Peyer's patch (tissue), 4 donors: Measurements from ENCODE around the gene CTDSPL. TPM values are rescaled to one million over a fixed set of nuclear protein-coding genes. Genes with fewer than 3 reads are reported as not detected.
A peak's percentile ranks its signal among the peaks of the same experiment; 100 is the strongest.

Experiments
- DNase-seq, 3 donors: peaks; one replicate each; pipeline ENCODE4 v3.0.0-alpha.2; 2017 to 2019
- H3K27ac ChIP-seq, 4 donors: fragments of 200-600 bp; sonication (generic); one replicate each; pipeline ENCODE4 v1.5.1; 2016 to 2019
- H3K27me3 ChIP-seq, 2 donors: fragments of 200-600 bp; sonication (generic); one replicate each; pipeline ENCODE4 v1.5.1; 2019
- H3K36me3 ChIP-seq, 3 donors: fragments of 200-600 bp; sonication (generic); one replicate each; pipeline ENCODE4 v1.5.1; 2016 to 2019
- H3K4me1 ChIP-seq, 4 donors: fragments of 200-600 bp; sonication (generic); one replicate each; pipeline ENCODE4 v1.5.1; 2016 to 2019
- H3K4me3 ChIP-seq, 4 donors: fragments of 200-600 bp; sonication (generic); 1 replicate in 3 of 4; 2 replicates in 1 of 4; pipeline ENCODE4 v1.5.1; 2016 to 2019; ENCODE audit warnings: mild to moderate bottlenecking in 1 of 4
- H3K9me3 ChIP-seq, 4 donors: fragments of 200-600 bp; sonication (generic); one replicate each; pipeline ENCODE4 v1.5.1; 2016 to 2019; ENCODE audit warnings: mild to moderate bottlenecking in 1 of 4
- POLR2A ChIP-seq, 2 donors: fragments of 450-650 bp; IDR thresholded peaks; one replicate each; pipeline ENCODE4 v1.5.1; 2017; ENCODE audit warnings: antibody characterized with exemption in 2 of 2, mild to moderate bottlenecking in 2 of 2, moderate library complexity in 2 of 2
- total RNA-seq, 4 donors: library from RNA; depleted of rRNA; stranded (reverse); fragments of >200 nt; gene quantifications; one replicate each; pipeline ENCODE4 v1.1.0, GENCODE V29; 2016
- TF ChIP-seq, protein P1 (sequence below), 6 experiments: fragments of 450-650 bp in 4 of 6; fragments of 200-600 bp in 2 of 6; sonication (generic) in 1 of 6; IDR thresholded peaks; one replicate each; pipeline ENCODE4 v1.5.1; 2017 to 2019; ENCODE audit warnings: antibody characterized with exemption in 6 of 6, mild to moderate bottlenecking in 3 of 6, moderate library complexity in 1 of 6

CTDSPL gene
- total RNA-seq, 4 donors from 2014 or later = 36.3 to 42.3 (median 38.4) TPM

DNA sequence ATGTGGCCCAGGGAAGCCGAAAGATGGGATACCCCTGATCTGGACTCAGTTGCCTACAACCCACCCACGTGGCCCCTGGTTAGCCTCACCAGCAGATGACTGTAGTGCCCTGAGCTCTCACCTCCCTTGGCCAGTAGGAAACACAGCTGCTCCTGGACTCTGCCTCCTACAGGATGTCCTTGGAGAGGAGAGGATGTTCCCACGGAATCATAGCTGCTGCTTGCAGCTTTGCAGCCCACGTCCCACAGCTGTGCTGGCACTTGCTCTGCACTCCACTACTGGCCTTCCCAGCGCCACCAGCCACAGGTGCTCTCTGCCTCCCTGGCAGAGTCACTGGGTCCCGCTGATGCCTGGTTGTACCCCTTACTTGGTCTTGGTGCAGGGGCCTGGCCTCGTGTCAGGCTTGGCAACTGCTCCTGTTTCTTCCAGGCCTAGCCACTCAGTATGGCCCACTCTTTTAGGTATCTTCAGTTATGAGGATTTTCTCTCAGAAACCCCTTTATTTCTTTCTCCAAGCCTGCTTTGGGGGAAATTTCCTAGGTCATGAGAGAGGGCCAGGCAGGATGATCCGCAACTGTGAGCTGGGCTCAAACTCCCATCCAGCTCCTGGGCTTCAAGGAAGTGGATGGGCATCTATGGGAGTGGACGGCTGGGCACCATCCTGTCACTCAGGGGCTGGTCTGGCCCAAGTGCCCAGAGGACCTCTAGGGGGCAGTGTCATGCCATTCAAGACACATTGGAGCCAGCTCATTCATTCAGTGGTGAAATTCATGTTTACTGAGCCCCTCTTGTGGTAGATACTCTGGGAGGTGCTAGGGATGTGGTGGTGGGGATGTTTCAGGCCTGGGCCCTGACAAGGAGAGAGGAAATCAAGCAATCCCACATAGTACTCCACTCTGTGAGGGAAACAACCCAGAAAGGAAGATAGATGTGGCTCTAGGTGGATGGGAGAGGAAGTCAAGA, 112.7 kb downstream of the CTDSPL start:
- TF ChIP-seq, protein P1, sequence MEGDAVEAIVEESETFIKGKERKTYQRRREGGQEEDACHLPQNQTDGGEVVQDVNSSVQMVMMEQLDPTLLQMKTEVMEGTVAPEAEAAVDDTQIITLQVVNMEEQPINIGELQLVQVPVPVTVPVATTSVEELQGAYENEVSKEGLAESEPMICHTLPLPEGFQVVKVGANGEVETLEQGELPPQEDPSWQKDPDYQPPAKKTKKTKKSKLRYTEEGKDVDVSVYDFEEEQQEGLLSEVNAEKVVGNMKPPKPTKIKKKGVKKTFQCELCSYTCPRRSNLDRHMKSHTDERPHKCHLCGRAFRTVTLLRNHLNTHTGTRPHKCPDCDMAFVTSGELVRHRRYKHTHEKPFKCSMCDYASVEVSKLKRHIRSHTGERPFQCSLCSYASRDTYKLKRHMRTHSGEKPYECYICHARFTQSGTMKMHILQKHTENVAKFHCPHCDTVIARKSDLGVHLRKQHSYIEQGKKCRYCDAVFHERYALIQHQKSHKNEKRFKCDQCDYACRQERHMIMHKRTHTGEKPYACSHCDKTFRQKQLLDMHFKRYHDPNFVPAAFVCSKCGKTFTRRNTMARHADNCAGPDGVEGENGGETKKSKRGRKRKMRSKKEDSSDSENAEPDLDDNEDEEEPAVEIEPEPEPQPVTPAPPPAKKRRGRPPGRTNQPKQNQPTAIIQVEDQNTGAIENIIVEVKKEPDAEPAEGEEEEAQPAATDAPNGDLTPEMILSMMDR (IDR thresholded peaks at IDR 0.05) = peak; percentile 28 to 92 (median 84)
- TF ChIP-seq POLR2A (IDR thresholded peaks at IDR 0.05) = no peak
- Histone ChIP-seq H3K27me3 (no peaks in the 10 kb centered on the region), H3K9me3 (no peaks in the 10 kb centered on the region), H3K4me3 (no peak overlapping the region), H3K4me1 (peaks cover 0 to under 1% (median 0%) of the 10 kb centered on the region in 4 donors), H3K36me3 (peaks cover 0 to 18% (median 0%) of the 10 kb centered on the region in 3 donors), H3K27ac (peak overlapping the region in 1 of 4 donors; percentile 40)
- peak; percentile 67 to 90 (median 76) for DNase-seq

DNA sequence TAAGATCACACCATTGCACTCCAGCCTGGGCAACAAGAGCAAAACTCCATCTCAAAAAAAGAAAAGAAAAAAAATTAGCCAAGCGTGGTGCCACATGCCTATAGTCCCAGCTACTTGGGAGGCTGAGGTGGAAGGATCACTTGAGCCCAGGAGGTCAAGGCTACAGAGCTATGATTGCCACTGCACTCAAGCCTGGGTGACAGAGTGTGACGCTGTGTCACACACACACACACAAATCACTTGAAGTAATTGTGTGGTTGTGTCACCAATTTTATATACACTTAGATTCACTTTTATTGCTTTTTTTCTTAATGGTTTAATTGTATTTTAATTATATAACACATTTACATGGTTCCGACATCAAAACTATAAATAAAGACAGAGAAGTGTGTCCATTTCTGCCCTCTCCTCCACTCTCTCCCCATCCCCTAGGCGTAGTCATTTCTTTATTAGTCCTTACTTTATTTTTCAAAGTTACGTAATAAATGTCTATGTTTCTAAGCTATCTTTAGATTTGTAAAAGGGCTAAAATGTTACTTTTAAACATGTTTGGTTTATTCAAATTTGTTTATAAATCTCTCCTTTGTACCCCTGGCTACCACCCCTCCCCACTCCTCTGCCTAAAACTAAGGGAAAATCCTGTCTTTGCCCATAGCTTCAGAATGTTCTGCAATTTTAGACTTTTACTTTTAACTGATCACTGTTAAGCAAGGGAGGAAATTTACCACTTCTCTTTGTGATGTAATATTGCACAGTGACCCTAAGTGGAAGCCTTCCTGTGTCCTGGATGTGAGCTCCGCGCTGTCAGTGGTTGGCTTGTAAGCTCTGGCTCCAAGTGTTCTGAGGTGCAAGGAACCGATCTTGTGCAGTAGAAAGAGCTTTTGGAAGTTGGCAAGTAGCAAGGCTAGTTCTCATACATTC, 118.1 kb downstream of the CTDSPL start:
- H3K4me3 ChIP-seq = no peak overlapping the region
- H3K27me3 ChIP-seq = no peaks in the 10 kb centered on the region
- no peak for DNase-seq
- no peak overlapping the region for H3K27ac ChIP-seq
- peaks cover 0 to 33% (median 0%) of the 10 kb centered on the region in 3 donors for H3K36me3 ChIP-seq
- TF ChIP-seq, protein P1 (IDR thresholded peaks at IDR 0.05) = no peak
- no peak for TF ChIP-seq POLR2A (IDR thresholded peaks at IDR 0.05)
- H3K9me3 ChIP-seq = no peaks in the 10 kb centered on the region
- H3K4me1 ChIP-seq = no peaks in the 10 kb centered on the region

DNA sequence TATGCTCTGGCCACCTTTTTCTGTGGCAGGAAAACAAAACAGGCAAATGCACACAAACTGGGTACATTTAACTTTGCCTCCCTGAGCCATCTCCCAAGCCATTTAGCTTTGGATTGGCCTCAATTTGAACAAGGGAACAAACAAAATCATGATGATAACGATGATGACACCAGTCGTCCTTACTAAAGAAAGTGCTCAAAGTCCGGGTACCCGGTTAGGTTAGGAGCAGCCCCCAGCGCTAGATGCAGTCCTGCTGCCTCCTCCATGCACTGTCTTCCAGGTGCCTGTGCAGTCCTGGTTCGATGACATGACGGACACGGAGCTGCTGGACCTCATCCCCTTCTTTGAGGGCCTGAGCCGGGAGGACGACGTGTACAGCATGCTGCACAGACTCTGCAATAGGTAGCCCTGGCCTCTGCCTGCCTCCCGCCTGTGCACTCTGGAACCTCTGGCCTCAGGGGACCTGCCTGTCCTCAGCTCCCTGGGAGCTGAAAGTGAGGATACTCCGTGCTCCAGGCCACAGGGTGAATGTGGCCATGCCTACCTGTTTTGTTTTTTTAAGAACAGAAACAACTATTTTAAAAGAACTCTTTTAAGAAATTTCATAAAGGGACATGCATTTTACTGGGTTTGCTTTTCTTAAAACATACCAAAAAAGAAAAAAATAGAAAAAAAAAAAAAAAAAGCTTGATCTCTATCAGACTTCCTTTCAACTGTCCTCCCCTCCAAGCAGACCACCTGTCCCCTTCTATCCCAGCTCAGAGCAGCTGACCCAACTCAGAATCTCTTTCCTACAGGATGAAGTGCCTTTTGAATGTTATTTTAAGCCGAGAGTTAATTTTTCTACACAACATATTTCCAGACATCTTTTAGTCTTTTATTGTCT, 119.0 kb downstream of the CTDSPL start:
- Histone ChIP-seq H3K36me3 (peaks cover 0 to 29% (median 0%) of the 10 kb centered on the region in 3 donors), H3K27me3 (no peaks in the 10 kb centered on the region), H3K27ac (no peak overlapping the region), H3K9me3 (no peaks in the 10 kb centered on the region), H3K4me3 (no peak overlapping the region), H3K4me1 (peaks cover 0 to 5% (median 2%) of the 10 kb centered on the region in 4 donors)
- no peak for DNase-seq
- no peak for TF ChIP-seq POLR2A (IDR thresholded peaks at IDR 0.05)
- TF ChIP-seq, protein P1 (IDR thresholded peaks at IDR 0.05) = no peak

DNA sequence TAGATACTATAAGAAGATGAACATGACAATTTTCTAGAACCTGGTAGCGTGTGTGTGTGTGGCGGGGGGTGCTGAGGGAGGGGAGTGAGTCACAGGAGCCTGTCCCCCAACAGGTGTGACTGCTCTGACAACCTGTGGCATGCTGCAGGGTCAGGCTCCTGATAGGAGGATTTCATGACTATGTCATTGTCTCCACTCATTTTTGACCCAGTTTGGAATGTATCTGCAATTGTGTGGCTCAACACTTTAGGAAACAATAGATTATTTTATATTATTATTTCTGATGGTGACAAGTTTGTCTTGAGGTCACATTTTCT, 119.6 kb downstream of the CTDSPL start:
- H3K4me3 ChIP-seq = no peak overlapping the region
- peaks cover 0 to 23% (median 0%) of the 10 kb centered on the region in 3 donors for H3K36me3 ChIP-seq
- H3K27me3 ChIP-seq = no peaks in the 10 kb centered on the region
- no peak for DNase-seq
- peaks cover 0 to 12% (median 3%) of the 10 kb centered on the region in 4 donors for H3K4me1 ChIP-seq
- no peak overlapping the region for H3K27ac ChIP-seq
- no peaks in the 10 kb centered on the region for H3K9me3 ChIP-seq
- no peak for TF ChIP-seq POLR2A (IDR thresholded peaks at IDR 0.05)
- TF ChIP-seq, protein P1 (IDR thresholded peaks at IDR 0.05) = no peak

DNA sequence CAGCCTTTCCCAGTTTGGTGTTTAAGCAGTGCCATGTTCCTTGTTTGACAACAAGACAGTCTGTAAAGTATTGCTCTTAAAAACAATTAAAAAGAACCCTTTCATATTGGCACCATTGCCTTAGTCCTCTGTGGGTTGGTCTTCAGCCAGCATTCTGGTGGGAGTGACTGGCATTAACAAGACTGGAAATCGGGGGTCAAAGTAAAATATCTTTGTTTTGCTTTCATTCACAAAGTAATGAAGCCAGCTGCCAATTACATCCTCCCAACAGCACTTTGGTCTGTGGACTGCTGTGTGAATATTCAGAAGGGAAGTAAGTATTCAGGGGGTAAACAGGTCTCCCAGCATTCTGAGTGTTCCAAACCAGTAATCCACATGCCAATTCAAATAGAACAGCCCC, 120.7 kb downstream of the CTDSPL start:
- DNase-seq = no peak
- no peak for TF ChIP-seq POLR2A (IDR thresholded peaks at IDR 0.05)
- TF ChIP-seq, protein P1 (IDR thresholded peaks at IDR 0.05) = no peak
- peaks cover 0 to 15% (median 0%) of the 10 kb centered on the region in 3 donors for H3K36me3 ChIP-seq

More for the DNA sequence above, 120.7 kb downstream of the CTDSPL start:
- Histone ChIP-seq H3K4me1 (peaks cover 0 to 20% (median 4%) of the 10 kb centered on the region in 4 donors), H3K27me3 (no peaks in the 10 kb centered on the region), H3K9me3 (no peaks in the 10 kb centered on the region), H3K4me3 (no peak overlapping the region), H3K27ac (no peak overlapping the region)
